Upper lobe of left lung (tissue), 6 donors: ENCODE measurements around the gene STOM. TPM values are rescaled to one million over a fixed set of nuclear protein-coding genes. Genes with fewer than 3 reads are reported as not detected.

Experiments used
- ATAC-seq, 2 donors: fragments of 200-7000 bp; cut with Tn5 transposase; one replicate each; pipeline ENCODE4 v1.9.1; 2022; ENCODE audit warnings: mild to moderate bottlenecking in 2 of 2, moderate library complexity in 2 of 2; ENCODE audit not compliant: low FRiP score in 2 of 2
- DNase-seq, 2 donors: peaks; one replicate each; pipeline ENCODE4 v3.0.0-alpha.2; 2019 to 2020
- H3K27ac ChIP-seq, 4 donors: fragments of 200-600 bp; sonication (generic); one replicate each; pipeline ENCODE4 v1.5.1; 2016 to 2019
- H3K27me3 ChIP-seq, 4 donors: fragments of 200-600 bp; sonication (generic); one replicate each; pipeline ENCODE4 v1.5.1; 2017 to 2019
- H3K36me3 ChIP-seq, 4 donors: fragments of 200-600 bp; sonication (generic); one replicate each; pipeline ENCODE4 v1.5.1; 2016 to 2019
- H3K4me1 ChIP-seq, 4 donors: fragments of 200-600 bp; sonication (generic); one replicate each; pipeline ENCODE4 v1.5.1; 2018 to 2019
- H3K4me3 ChIP-seq, 4 donors: fragments of 200-600 bp; sonication (generic); one replicate each; pipeline ENCODE4 v1.5.1; 2017 to 2019; ENCODE audit warnings: mild to moderate bottlenecking in 2 of 4, moderate library complexity in 1 of 4
- H3K9me3 ChIP-seq, 4 donors: fragments of 200-600 bp; sonication (generic); one replicate each; pipeline ENCODE4 v1.5.1; 2018 to 2019
- EP300 ChIP-seq, 4 donors: sonication (generic); formaldehyde crosslinking; IDR thresholded peaks; one replicate each; pipeline ENCODE4 v1.5.1; 2017; ENCODE audit warnings: antibody characterized with exemption in 4 of 4, control low read depth in 2 of 4
- POLR2A ChIP-seq, 4 donors: fragments of 450-650 bp; IDR thresholded peaks; one replicate each; pipeline ENCODE4 v1.5.1; 2016 to 2017; ENCODE audit warnings: antibody characterized with exemption in 4 of 4, mild to moderate bottlenecking in 2 of 4
- POLR2AphosphoS5 ChIP-seq, 2 donors: sonication (generic); formaldehyde crosslinking; IDR thresholded peaks; one replicate each; pipeline ENCODE4 v1.5.1; 2017; ENCODE audit warnings: antibody characterized with exemption in 2 of 2
- WGBS, 2 donors: methylation state at CpG; one replicate each; pipeline ENCODE4 v1.1.5; 2017 to 2018; 5-methylcytosine and 5-hydroxymethylcytosine counted together
- total RNA-seq, 6 donors: library from RNA; depleted of rRNA in 4 of 6; stranded (reverse); fragments of >200 nt in 4 of 6; gene quantifications; one replicate each; pipeline versions ENCODE4 v1.1.0 to v1.2.1, GENCODE V29; 2016 to 2021
- TF ChIP-seq, protein P1 (sequence below), 6 experiments: fragments of 450-650 bp in 4 of 6; fragments of 200-600 bp in 2 of 6; sonication (generic) in 2 of 6; IDR thresholded peaks; one replicate each; pipeline ENCODE4 v1.5.1; 2016 to 2019; ENCODE audit warnings: antibody characterized with exemption in 6 of 6
- donor health status: DM: no; HTN: no; CAD: no; lungs with moderate emphysema.
- donor health status: DM: no; HTN: yes; CAD: no; lungs with severe emphysema.

The STOM gene
- total RNA-seq, 6 donors from 2014 or later, result 96.4 to 480 (median 362) TPM

DNA sequence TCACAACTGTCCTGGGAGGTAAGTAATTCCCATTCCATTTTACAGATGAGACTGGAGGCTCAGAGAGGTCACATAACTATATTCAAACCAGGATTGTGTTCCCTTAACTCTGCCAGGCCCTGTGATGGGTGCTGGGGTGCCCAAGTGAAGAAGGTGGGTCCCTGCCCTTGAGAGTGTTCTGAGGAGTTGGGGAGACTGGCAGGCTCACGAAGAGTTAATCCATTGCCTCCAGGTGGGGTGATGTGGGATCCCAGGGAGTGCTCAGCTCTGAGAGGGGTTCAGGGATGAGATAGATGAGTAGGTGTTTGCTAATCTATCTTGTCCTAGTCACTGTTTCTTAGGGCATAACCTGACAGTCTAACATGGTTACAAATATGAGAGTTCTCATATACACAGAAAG, 65.3 kb downstream of the STOM start:
- no peak overlapping the region for H3K4me3 ChIP-seq
- WGBS, 2 donors, result 95 to 100% methylated on average over 1 of the region's 1 CpG
- ATAC-seq (no peak), DNase-seq (no peak)
- peak overlapping the region in 2 of 4 donors; percentile 12 to 20 for H3K27ac ChIP-seq
- peaks cover 21 to 38% (median 29%) of the 10 kb centered on the region in 4 donors for H3K4me1 ChIP-seq
- no peaks in the 10 kb centered on the region for H3K9me3 ChIP-seq
- no peaks in the 10 kb centered on the region for H3K27me3 ChIP-seq
- H3K36me3 ChIP-seq, result peaks cover 0 to 71% (median 34%) of the 10 kb centered on the region in 4 donors
- TF ChIP-seq POLR2AphosphoS5 (IDR thresholded peaks at IDR 0.05) (no peak), POLR2A (IDR thresholded peaks at IDR 0.05) (no peak), EP300 (IDR thresholded peaks at IDR 0.05) (no peak)
- TF ChIP-seq, protein P1, sequence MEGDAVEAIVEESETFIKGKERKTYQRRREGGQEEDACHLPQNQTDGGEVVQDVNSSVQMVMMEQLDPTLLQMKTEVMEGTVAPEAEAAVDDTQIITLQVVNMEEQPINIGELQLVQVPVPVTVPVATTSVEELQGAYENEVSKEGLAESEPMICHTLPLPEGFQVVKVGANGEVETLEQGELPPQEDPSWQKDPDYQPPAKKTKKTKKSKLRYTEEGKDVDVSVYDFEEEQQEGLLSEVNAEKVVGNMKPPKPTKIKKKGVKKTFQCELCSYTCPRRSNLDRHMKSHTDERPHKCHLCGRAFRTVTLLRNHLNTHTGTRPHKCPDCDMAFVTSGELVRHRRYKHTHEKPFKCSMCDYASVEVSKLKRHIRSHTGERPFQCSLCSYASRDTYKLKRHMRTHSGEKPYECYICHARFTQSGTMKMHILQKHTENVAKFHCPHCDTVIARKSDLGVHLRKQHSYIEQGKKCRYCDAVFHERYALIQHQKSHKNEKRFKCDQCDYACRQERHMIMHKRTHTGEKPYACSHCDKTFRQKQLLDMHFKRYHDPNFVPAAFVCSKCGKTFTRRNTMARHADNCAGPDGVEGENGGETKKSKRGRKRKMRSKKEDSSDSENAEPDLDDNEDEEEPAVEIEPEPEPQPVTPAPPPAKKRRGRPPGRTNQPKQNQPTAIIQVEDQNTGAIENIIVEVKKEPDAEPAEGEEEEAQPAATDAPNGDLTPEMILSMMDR (IDR thresholded peaks at IDR 0.05), result no peak

DNA sequence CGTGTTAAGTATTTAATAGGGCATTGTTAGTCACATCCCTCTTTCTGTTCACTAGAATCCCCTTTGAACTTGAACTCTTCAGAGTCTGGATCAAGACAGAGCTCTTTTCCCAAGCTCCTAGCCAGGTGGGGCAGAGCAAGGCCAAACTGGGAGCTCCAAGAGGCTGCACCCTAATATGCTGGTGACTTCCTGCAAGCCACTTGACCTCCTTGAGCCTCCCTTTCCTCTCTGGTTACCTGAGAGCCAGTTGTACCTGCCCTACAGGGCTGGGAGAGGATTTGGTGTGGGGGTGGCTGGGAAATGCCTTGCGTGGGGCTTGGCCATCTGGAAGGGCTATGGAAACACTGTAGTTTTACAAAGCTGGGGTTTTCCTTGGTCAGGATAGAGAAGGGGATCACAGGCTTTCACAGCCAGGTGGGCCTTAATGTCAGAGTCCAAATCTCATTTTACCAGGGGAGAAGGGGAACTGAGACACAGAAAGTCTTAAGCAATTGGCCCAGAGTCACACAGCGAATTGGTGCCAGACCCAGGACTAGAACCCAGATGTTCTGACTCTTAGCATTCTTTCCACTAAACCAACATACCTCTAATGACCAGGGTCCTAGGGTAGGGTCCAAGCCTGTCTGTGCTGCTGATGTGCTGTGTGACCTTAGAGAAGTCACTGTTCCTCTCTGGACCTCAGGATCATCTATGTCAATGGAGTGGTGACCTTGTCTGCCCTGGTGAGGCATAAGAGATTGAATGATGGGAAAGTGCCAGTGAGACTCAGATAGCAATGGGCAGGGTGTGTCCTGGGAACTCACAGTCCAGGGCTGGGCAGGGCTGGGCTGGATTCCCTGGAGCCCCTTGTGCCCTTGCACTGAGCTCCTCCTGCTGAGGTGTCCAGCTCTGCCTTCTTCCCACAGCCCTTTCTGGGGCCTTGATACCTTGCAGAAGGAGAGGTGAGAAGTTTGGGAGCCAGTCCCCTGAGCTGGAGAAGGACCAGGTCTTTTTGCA, 66.3 kb downstream of the STOM start:
- 79 to 92% methylated on average over 3 of the region's 3 CpGs for WGBS, 2 donors
- DNase-seq, result peak in 1 of 2 donors; percentile 77
- peaks cover 0 to 68% (median 34%) of the 10 kb centered on the region in 4 donors for H3K36me3 ChIP-seq
- H3K4me1 ChIP-seq, result peaks cover 27 to 47% (median 37%) of the 10 kb centered on the region in 4 donors
- peak in 1 of 2 donors; percentile 66 for ATAC-seq
- no peaks in the 10 kb centered on the region for H3K27me3 ChIP-seq
- TF ChIP-seq, protein P1 (IDR thresholded peaks at IDR 0.05), result no peak
- TF ChIP-seq EP300 (IDR thresholded peaks at IDR 0.05) (peak in 1 of 4 donors; percentile 20), POLR2AphosphoS5 (IDR thresholded peaks at IDR 0.05) (peak in 1 of 2 donors; percentile 20), POLR2A (IDR thresholded peaks at IDR 0.05) (no peak)
- peak overlapping the region in 3 of 4 donors; percentile 38 to 60 (median 57) for H3K27ac ChIP-seq
- H3K4me3 ChIP-seq, result no peak overlapping the region
- no peaks in the 10 kb centered on the region for H3K9me3 ChIP-seq

DNA sequence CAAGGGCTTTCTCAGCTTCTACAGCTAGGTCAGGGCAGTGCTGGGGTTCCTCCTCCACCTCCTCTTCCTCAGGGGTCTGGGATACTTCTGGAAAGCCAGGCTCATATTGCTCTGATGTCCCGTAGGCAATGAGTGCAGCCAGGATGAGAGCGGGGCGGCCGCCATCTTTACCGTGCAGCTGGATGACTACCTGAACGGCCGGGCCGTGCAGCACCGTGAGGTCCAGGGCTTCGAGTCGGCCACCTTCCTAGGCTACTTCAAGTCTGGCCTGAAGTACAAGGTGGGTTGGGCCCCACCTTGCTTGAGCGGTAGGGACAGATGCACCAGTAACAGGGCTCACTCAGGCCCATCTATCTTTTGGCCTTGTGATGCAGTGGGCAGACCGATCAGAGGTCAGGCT, 67.3 kb downstream of the STOM start:
- no peak overlapping the region for H3K4me3 ChIP-seq
- peak overlapping the region in 3 of 4 donors; percentile 38 to 60 (median 57) for H3K27ac ChIP-seq

DNA sequence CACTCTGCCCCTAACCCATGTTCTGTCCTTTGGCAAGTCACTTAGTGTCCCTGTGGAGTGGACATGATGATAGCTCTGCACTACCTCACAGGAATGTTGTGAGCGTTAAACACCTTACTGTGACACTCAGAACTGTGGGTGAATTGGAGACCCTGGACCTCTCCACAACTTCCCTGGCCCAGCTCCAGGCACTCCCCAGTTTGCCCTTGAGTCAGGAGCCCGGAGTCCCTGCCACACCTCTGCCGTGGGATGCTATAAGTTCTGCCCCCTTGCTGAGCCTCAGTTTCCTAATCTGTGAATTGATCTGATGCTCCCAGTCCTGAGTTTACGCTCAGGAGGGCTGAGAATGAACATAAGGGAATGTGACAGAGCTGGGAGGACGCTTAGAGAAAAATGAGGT, 67.7 kb downstream of the STOM start:
- Histone ChIP-seq H3K9me3 (no peaks in the 10 kb centered on the region), H3K4me3 (peak overlapping the region in 1 of 4 donors; percentile 16), H3K36me3 (peaks cover 0 to 54% (median 28%) of the 10 kb centered on the region in 4 donors), H3K27me3 (no peaks in the 10 kb centered on the region), H3K4me1 (peaks cover 39 to 61% (median 51%) of the 10 kb centered on the region in 4 donors), H3K27ac (peak overlapping the region in 1 of 4 donors; percentile 26)
- TF ChIP-seq, protein P1 (IDR thresholded peaks at IDR 0.05), result no peak
- TF ChIP-seq EP300 (IDR thresholded peaks at IDR 0.05), result no peak
- TF ChIP-seq POLR2A (IDR thresholded peaks at IDR 0.05), result no peak
- TF ChIP-seq POLR2AphosphoS5 (IDR thresholded peaks at IDR 0.05), result no peak
- DNase-seq (no peak), ATAC-seq (no peak)
- WGBS, 2 donors, result 90% methylated on average over 5 of the region's 5 CpGs

More for the DNA sequence above, 67.3 kb downstream of the STOM start:
- Histone ChIP-seq H3K36me3 (peaks cover 0 to 59% (median 32%) of the 10 kb centered on the region in 4 donors), H3K27me3 (no peaks in the 10 kb centered on the region), H3K9me3 (no peaks in the 10 kb centered on the region), H3K4me1 (peaks cover 37 to 56% (median 47%) of the 10 kb centered on the region in 4 donors)
- TF ChIP-seq POLR2A (IDR thresholded peaks at IDR 0.05) (no peak), EP300 (IDR thresholded peaks at IDR 0.05) (no peak), POLR2AphosphoS5 (IDR thresholded peaks at IDR 0.05) (no peak)
- TF ChIP-seq, protein P1 (IDR thresholded peaks at IDR 0.05), result no peak
- no peak for DNase-seq
- no peak for ATAC-seq
- WGBS, 2 donors, result 83 to 94% methylated on average over 6 to 13 of the region's 13 CpGs
